ENCODE results near the gene HOXA4. TPM values are rescaled to one million over a fixed set of nuclear protein-coding genes. Genes with fewer than 3 reads are reported as not detected.
A peak's percentile ranks its signal among the peaks of the same experiment; 100 is the strongest.

The HOXA4 gene
- polyA plus RNA-seq, 1 donor (not counting 4 experiments of a cell fraction or from before 2014, with no cell fraction given), result 1.5 TPM

GRCh38 chr7:27160546-27161213, 30.1 kb upstream of the HOXA4 start:
- H3K9ac ChIP-seq (ENCODE audit: control insufficient read depth, extremely low read depth, insufficient read depth, low read length), result peak overlapping the region; percentile 90
- H3K79me2 ChIP-seq (ENCODE audit: control insufficient read depth, insufficient read depth, low read length), result peaks cover 53% of the 10 kb centered on the region
- H3K36me3 ChIP-seq (ENCODE audit: control insufficient read depth in 2 of 2, extremely low read depth in 1 of 2, insufficient read depth in 2 of 2, low read length in 2 of 2), result peaks cover 4 to 10% of the 10 kb centered on the region in 2 experiments
- DNase-seq (ENCODE audit: low read depth, low spot score) (no peak), FAIRE-seq (peak; percentile 69)
- no peaks in the 10 kb centered on the region for H3K27me3 ChIP-seq (ENCODE audit: control insufficient read depth, extremely low read depth, insufficient read depth, low read length)
- peak overlapping the region; percentile 87 for H2AFZ ChIP-seq (ENCODE audit: control insufficient read depth, low read length)
- H3K4me3 ChIP-seq (ENCODE audit: control insufficient read depth in 2 of 3, extremely low read depth in 1 of 3, insufficient read depth in 2 of 3, low read depth in 1 of 3, low read length in 3 of 3), result peak overlapping the region; percentile 78 to 94 (median 80)
- peaks cover 42% of the 10 kb centered on the region for H3K4me1 ChIP-seq (ENCODE audit: control insufficient read depth, extremely low read depth, insufficient read depth, low read length)
- peak in 2 of 3 experiments; percentile 79 to 99 for TF ChIP-seq CTCF (optimal IDR thresholded peaks at IDR 0.05 in 1 of 3, IDR thresholded peaks at IDR 0.05 in 1 of 3, conservative IDR thresholded peaks at IDR 0.05 in 1 of 3; ENCODE audit: extremely low read depth in 1 of 3, insufficient read depth in 2 of 3, low read length in 3 of 3)
- no peak for TF ChIP-seq EZH2 (IDR thresholded peaks at IDR 0.05; ENCODE audit: low read length)
- H3K27ac ChIP-seq (ENCODE audit: control insufficient read depth, insufficient read depth, low read length), result peak overlapping the region; percentile 87
- H3K9me3 ChIP-seq (ENCODE audit: control insufficient read depth, low read depth, low read length), result no peaks in the 10 kb centered on the region
- no peaks in the 10 kb centered on the region for H3K9me1 ChIP-seq (ENCODE audit: control insufficient read depth, extremely low read depth, insufficient read depth, low read length)
- peak overlapping the region; percentile 98 for H3K4me2 ChIP-seq (ENCODE audit: control insufficient read depth, extremely low read depth, insufficient read depth, low read depth, low read length)
- no peaks in the 10 kb centered on the region for H4K20me1 ChIP-seq (ENCODE audit: control insufficient read depth, extremely low read depth, insufficient read depth, low read length)
- dilution Hi-C loops (cut with MboI; ENCODE audit: extremely low pct_ligation_motif_present, low sequenced_read_pairs), result no loop called here

- peak; percentile 41 for FAIRE-seq
- Histone ChIP-seq H3K9me1 (ENCODE audit: control insufficient read depth, extremely low read depth, insufficient read depth, low read length) (no peaks in the 10 kb centered on the region), H3K4me3 (ENCODE audit: control insufficient read depth in 2 of 3, extremely low read depth in 1 of 3, insufficient read depth in 2 of 3, low read depth in 1 of 3, low read length in 3 of 3) (peak overlapping the region; percentile 78 to 94 (median 80)), H2AFZ (ENCODE audit: control insufficient read depth, low read length) (peak overlapping the region; percentile 87), H3K4me2 (ENCODE audit: control insufficient read depth, extremely low read depth, insufficient read depth, low read depth, low read length) (peak overlapping the region; percentile 98), H3K9ac (ENCODE audit: control insufficient read depth, extremely low read depth, insufficient read depth, low read length) (peak overlapping the region; percentile 90), H4K20me1 (ENCODE audit: control insufficient read depth, extremely low read depth, insufficient read depth, low read length) (no peaks in the 10 kb centered on the region), H3K27me3 (ENCODE audit: control insufficient read depth, extremely low read depth, insufficient read depth, low read length) (no peaks in the 10 kb centered on the region), H3K9me3 (ENCODE audit: control insufficient read depth, low read depth, low read length) (no peaks in the 10 kb centered on the region), H3K27ac (ENCODE audit: control insufficient read depth, insufficient read depth, low read length) (peak overlapping the region; percentile 87), H3K4me1 (ENCODE audit: control insufficient read depth, extremely low read depth, insufficient read depth, low read length) (peaks cover 48% of the 10 kb centered on the region), H3K36me3 (ENCODE audit: control insufficient read depth in 2 of 2, extremely low read depth in 1 of 2, insufficient read depth in 2 of 2, low read length in 2 of 2) (peaks cover 4 to 10% of the 10 kb centered on the region in 2 experiments), H3K79me2 (ENCODE audit: control insufficient read depth, insufficient read depth, low read length) (peaks cover 54% of the 10 kb centered on the region)
- TF ChIP-seq CTCF (optimal IDR thresholded peaks at IDR 0.05 in 1 of 3, IDR thresholded peaks at IDR 0.05 in 1 of 3, conservative IDR thresholded peaks at IDR 0.05 in 1 of 3; ENCODE audit: extremely low read depth in 1 of 3, insufficient read depth in 2 of 3, low read length in 3 of 3) (no peak), EZH2 (IDR thresholded peaks at IDR 0.05; ENCODE audit: low read length) (no peak)
- dilution Hi-C loops (cut with MboI; ENCODE audit: extremely low pct_ligation_motif_present, low sequenced_read_pairs), result no loop called here
- DNase-seq (ENCODE audit: low read depth, low spot score), result no peak
These were observed 29.6 kb upstream of the HOXA4 start for GRCh38 chr7:27160145-27160545.
